Astrocyte (in vitro differentiated cells and primary cell): ENCODE measurements around the gene RASGRP3. TPM values are rescaled to one million over a fixed set of nuclear protein-coding genes. Genes with fewer than 3 reads are reported as not detected.

ENCODE experiments used
- DNase-seq: peaks from one replicate; pipeline ENCODE4 v3.0.0-alpha.2; 2010; ENCODE audit warnings: low read depth
- FAIRE-seq: peaks from 2 replicates; lab custom pipeline; 2011; peaks lifted over from hg19 to GRCh38; lab: Jason Lieb, UNC
- H2AFZ ChIP-seq: 2 replicates; pipeline ENCODE4 v1.6.0; 2012; ENCODE audit warnings: low read depth, low read length, inconsistent platforms
- H3K27ac ChIP-seq: 2 replicates; pipeline ENCODE4 v1.5.1; 2011; ENCODE audit warnings: low read depth, low read length, inconsistent platforms
- H3K27me3 ChIP-seq: 2 replicates; pipeline ENCODE4 v1.6.0; 2011; ENCODE audit warnings: low read length, inconsistent platforms; ENCODE audit not compliant: insufficient read depth
- H3K36me3 ChIP-seq: 2 replicates; pipeline ENCODE4 v1.5.1; 2011; ENCODE audit warnings: low read length, inconsistent platforms; ENCODE audit not compliant: insufficient read depth
- H3K4me1 ChIP-seq: 2 replicates; pipeline ENCODE4 v1.5.1; 2011; ENCODE audit warnings: low read length, inconsistent platforms; ENCODE audit not compliant: insufficient read depth
- H3K4me2 ChIP-seq: 2 replicates; pipeline ENCODE4 v1.6.0; 2012; ENCODE audit warnings: low read length, inconsistent platforms
- H3K4me3 ChIP-seq: 2 replicates; pipeline ENCODE4 v1.5.1; 2011; ENCODE audit warnings: low read depth, mild to moderate bottlenecking, low read length, inconsistent platforms; ENCODE audit not compliant: insufficient read depth
- H3K79me2 ChIP-seq: 2 replicates; pipeline ENCODE4 v1.6.0; 2012; ENCODE audit warnings: mild to moderate bottlenecking, low read length, inconsistent platforms; ENCODE audit not compliant: insufficient read depth
- H3K9ac ChIP-seq: 2 replicates; pipeline ENCODE4 v1.6.0; 2012; ENCODE audit warnings: mild to moderate bottlenecking, low read length, inconsistent platforms
- H3K9me3 ChIP-seq: 2 replicates; pipeline ENCODE4 v1.5.1; 2012; ENCODE audit warnings: low read depth, mild to moderate bottlenecking, low read length, inconsistent platforms; ENCODE audit not compliant: insufficient read depth
- H4K20me1 ChIP-seq: 2 replicates; pipeline ENCODE4 v1.6.0; 2012; ENCODE audit warnings: low read length, inconsistent platforms; ENCODE audit not compliant: insufficient read depth
- H3K27ac Mint-ChIP-seq: one replicate; pipeline ENCODE4 v1.8.0; 2021; ENCODE audit warnings: mild to moderate bottlenecking, mixed read lengths; ENCODE audit not compliant: unreplicated experiment
- H3K27me3 Mint-ChIP-seq: one replicate; pipeline ENCODE4 v1.8.0; 2021; ENCODE audit warnings: low read depth, mixed read lengths; ENCODE audit not compliant: unreplicated experiment
- H3K36me3 Mint-ChIP-seq: one replicate; pipeline ENCODE4 v1.8.0; 2021; ENCODE audit warnings: low read depth, mixed read lengths; ENCODE audit not compliant: unreplicated experiment
- H3K4me1 Mint-ChIP-seq: one replicate; pipeline ENCODE4 v1.8.0; 2021; ENCODE audit warnings: low read depth, mixed read lengths; ENCODE audit not compliant: unreplicated experiment
- H3K4me3 Mint-ChIP-seq: one replicate; pipeline ENCODE4 v1.8.0; 2021; ENCODE audit warnings: mild to moderate bottlenecking, moderate library complexity, mixed read lengths; ENCODE audit not compliant: unreplicated experiment
- H3K9me3 Mint-ChIP-seq: one replicate; pipeline ENCODE4 v1.8.0; 2021; ENCODE audit warnings: mild to moderate bottlenecking, mixed read lengths; ENCODE audit not compliant: unreplicated experiment
- EZH2 ChIP-seq: IDR thresholded peaks from 2 replicates; pipeline ENCODE4 v1.6.1; 2012; ENCODE audit warnings: mild to moderate bottlenecking, low read length, inconsistent platforms; ENCODE audit not compliant: insufficient read depth
- total RNA-seq: library from RNA; stranded (reverse); gene quantifications from 2 replicates; pipeline ENCODE4 v1.2.1, GENCODE V29; 2021
- TF ChIP-seq, protein P1 (sequence below): IDR thresholded peaks from 2 replicates; pipeline ENCODE4 v1.5.1; 2011; ENCODE audit warnings: low read depth, mild to moderate bottlenecking, inconsistent platforms, low read length, moderate library complexity; ENCODE audit not compliant: insufficient read depth

RASGRP3 gene
- total RNA-seq, 1 donor from 2014 or later, result 2.8 TPM

GRCh38 chr2:33503002-33503401 lies 26.6 kb downstream of the RASGRP3 start:
- Mint-ChIP-seq H3K36me3 (peaks cover 2% of the 10 kb centered on the region), H3K27ac (no peak overlapping the region), H3K9me3 (no peaks in the 10 kb centered on the region), H3K4me1 (no peaks in the 10 kb centered on the region), H3K4me3 (no peak overlapping the region), H3K27me3 (no peaks in the 10 kb centered on the region)
- FAIRE-seq (no peak), DNase-seq (no peak)
- Histone ChIP-seq H3K9ac (no peak overlapping the region), H3K27ac (no peak overlapping the region), H3K9me3 (no peaks in the 10 kb centered on the region), H2AFZ (no peak overlapping the region), H3K4me1 (no peaks in the 10 kb centered on the region), H3K36me3 (no peaks in the 10 kb centered on the region), H3K4me3 (no peak overlapping the region), H3K4me2 (no peak overlapping the region), H3K79me2 (no peaks in the 10 kb centered on the region), H3K27me3 (peaks cover 5% of the 10 kb centered on the region), H4K20me1 (no peaks in the 10 kb centered on the region)
- TF ChIP-seq, protein P1, sequence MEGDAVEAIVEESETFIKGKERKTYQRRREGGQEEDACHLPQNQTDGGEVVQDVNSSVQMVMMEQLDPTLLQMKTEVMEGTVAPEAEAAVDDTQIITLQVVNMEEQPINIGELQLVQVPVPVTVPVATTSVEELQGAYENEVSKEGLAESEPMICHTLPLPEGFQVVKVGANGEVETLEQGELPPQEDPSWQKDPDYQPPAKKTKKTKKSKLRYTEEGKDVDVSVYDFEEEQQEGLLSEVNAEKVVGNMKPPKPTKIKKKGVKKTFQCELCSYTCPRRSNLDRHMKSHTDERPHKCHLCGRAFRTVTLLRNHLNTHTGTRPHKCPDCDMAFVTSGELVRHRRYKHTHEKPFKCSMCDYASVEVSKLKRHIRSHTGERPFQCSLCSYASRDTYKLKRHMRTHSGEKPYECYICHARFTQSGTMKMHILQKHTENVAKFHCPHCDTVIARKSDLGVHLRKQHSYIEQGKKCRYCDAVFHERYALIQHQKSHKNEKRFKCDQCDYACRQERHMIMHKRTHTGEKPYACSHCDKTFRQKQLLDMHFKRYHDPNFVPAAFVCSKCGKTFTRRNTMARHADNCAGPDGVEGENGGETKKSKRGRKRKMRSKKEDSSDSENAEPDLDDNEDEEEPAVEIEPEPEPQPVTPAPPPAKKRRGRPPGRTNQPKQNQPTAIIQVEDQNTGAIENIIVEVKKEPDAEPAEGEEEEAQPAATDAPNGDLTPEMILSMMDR, result no peak
- no peak for TF ChIP-seq EZH2

DNA sequence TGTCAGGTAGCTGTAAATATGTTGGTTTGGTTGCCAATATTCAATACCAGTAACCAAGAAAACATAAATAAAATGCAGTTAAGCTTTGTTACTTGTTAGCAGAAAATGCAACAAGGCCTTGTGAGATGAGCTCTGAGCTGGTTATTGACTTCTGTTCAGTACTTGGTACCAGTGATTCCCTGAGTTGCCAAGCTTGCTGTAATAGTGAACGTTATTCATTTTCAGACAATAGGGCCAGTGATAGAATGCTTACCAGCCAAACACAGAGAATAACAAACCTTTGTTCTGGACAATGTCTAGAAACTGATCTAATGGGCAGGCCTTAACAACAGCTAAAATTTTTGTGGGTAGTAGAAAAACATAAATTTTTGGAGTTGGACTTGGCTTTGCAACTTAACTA lies 29.5 kb downstream of the RASGRP3 start:
- no peak overlapping the region for H3K4me3 Mint-ChIP-seq
- no peak overlapping the region for H3K4me2 ChIP-seq
- no peak overlapping the region for H3K9ac ChIP-seq
- FAIRE-seq (no peak), DNase-seq (peak; percentile 34)
- H3K36me3 Mint-ChIP-seq, result peaks cover 3% of the 10 kb centered on the region
- no peaks in the 10 kb centered on the region for H3K4me1 ChIP-seq
- no peaks in the 10 kb centered on the region for H3K36me3 ChIP-seq
- H4K20me1 ChIP-seq, result no peaks in the 10 kb centered on the region
- TF ChIP-seq EZH2, result no peak
- TF ChIP-seq, protein P1, result no peak
- H3K4me1 Mint-ChIP-seq, result peaks cover 3% of the 10 kb centered on the region
- no peak overlapping the region for H3K27ac Mint-ChIP-seq
- no peaks in the 10 kb centered on the region for H3K9me3 ChIP-seq
- no peak overlapping the region for H3K4me3 ChIP-seq
- no peaks in the 10 kb centered on the region for H3K79me2 ChIP-seq
- no peaks in the 10 kb centered on the region for H3K27me3 Mint-ChIP-seq
- no peak overlapping the region for H3K27ac ChIP-seq
- H3K27me3 ChIP-seq, result peaks cover 5% of the 10 kb centered on the region
- H2AFZ ChIP-seq, result no peak overlapping the region
- H3K9me3 Mint-ChIP-seq, result no peaks in the 10 kb centered on the region

DNA sequence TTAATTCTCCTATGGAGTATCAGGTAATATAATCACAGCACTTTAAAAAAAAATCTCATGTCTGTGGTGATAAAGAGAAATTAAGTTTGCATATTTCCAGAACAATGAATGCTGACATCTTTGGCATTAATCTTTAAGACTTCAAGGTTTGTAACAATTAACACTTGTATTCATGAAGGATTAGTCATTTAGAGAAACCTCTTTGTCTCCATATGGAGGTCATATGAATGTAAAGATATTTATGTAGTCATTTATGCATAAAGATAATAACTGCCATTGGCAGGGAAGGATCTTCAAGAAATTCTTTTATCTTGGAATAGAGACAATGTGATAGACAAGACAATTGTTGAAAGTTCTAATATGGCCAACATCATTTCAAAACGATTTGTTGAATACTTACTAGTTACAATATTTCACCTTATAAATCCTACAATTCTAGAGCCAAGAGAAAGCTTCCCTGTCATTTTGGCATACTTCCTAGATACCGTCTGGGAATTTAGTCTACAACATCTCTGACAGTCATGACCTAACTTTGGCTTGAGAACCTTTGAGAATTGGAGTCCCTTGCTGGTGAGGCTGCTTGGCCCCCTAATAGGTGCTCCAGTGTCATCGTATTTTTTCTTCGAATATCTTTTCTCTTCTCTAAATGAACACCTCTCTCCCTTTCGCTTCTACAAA lies 33.6 kb downstream of the RASGRP3 start:
- peak; percentile 59 for DNase-seq
- no peak overlapping the region for H3K4me3 Mint-ChIP-seq
- H3K27ac Mint-ChIP-seq, result no peak overlapping the region
- FAIRE-seq, result no peak
- no peak overlapping the region for H3K4me3 ChIP-seq
- H3K27me3 ChIP-seq, result no peaks in the 10 kb centered on the region
- H3K9me3 Mint-ChIP-seq, result peaks cover 3% of the 10 kb centered on the region
- no peaks in the 10 kb centered on the region for H3K79me2 ChIP-seq
- H3K4me2 ChIP-seq, result no peak overlapping the region
- H3K4me1 ChIP-seq, result no peaks in the 10 kb centered on the region
- no peaks in the 10 kb centered on the region for H3K9me3 ChIP-seq
- H3K9ac ChIP-seq, result no peak overlapping the region
- H3K27me3 Mint-ChIP-seq, result no peaks in the 10 kb centered on the region
- no peaks in the 10 kb centered on the region for H3K36me3 ChIP-seq
- TF ChIP-seq, protein P1, result no peak
- TF ChIP-seq EZH2, result no peak
- H3K36me3 Mint-ChIP-seq, result peaks cover 3% of the 10 kb centered on the region
- H3K27ac ChIP-seq, result no peak overlapping the region
- H3K4me1 Mint-ChIP-seq, result peaks cover 3% of the 10 kb centered on the region
- H2AFZ ChIP-seq, result no peak overlapping the region
- no peaks in the 10 kb centered on the region for H4K20me1 ChIP-seq
